PC-3 (cell line): ENCODE measurements around the gene MED13. TPM values are rescaled to one million over a fixed set of nuclear protein-coding genes. Genes with fewer than 3 reads are reported as not detected.
"Not testable (repeated sequence)": the region's sequence is repeated elsewhere in the genome, so short reads cannot be mapped to it uniquely, and the experiment has no call there.

Experiments used
- ATAC-seq: fragments of 200-7000 bp; cut with Tn5 transposase; 2 replicates; pipeline ENCODE4 v1.9.1; 2020; ENCODE audit warnings: mild to moderate bottlenecking, moderate library complexity
- BruUV-seq: library from RNA; stranded (reverse); fragments of 400-500 nt; replicated peaks from 2 replicates; lab custom pipeline; 2021; lab: Mats Ljungman, UMichigan
- CTCF ChIA-PET: fragments of 300-600 bp; sonication (Branson Sonifier 250); formaldehyde crosslinking; loops from one replicate; lab custom pipeline; 2022; ENCODE audit warnings: antibody characterized with exemption; lab: Charles Lee
- POLR2A ChIA-PET: fragments of 300-600 bp; sonication (Branson Sonifier 250); formaldehyde crosslinking; loops from one replicate; lab custom pipeline; 2022; ENCODE audit warnings: antibody characterized with exemption; ENCODE audit not compliant: unreplicated experiment; lab: Charles Lee
- DNase-seq: peaks from one replicate; pipeline ENCODE4 v3.0.0-alpha.2; 2015
- H2AFZ ChIP-seq: fragments of 300-600 bp; sonication (generic); 2 replicates; pipeline ENCODE4 v1.6.0; 2016; ENCODE audit warnings: antibody characterized with exemption, low read length
- H3F3A ChIP-seq: fragments of 300-600 bp; sonication (generic); one replicate; pipeline ENCODE4 v1.6.0; 2017; ENCODE audit warnings: antibody characterized with exemption, low read length, control low read depth, mild to moderate bottlenecking; ENCODE audit not compliant: unreplicated experiment
- H3K27ac ChIP-seq: fragments of 300-600 bp; sonication (generic); 2 replicates; pipeline ENCODE4 v1.5.1; 2016; ENCODE audit warnings: mild to moderate bottlenecking, low read length
- H3K27me3 ChIP-seq: fragments of 300-600 bp; sonication (generic); 2 replicates; pipeline ENCODE4 v1.6.1; 2016; ENCODE audit warnings: low read length, mixed read lengths
- H3K36me3 ChIP-seq: fragments of 300-600 bp; sonication (generic); 2 replicates; pipeline ENCODE4 v1.6.1; 2016; ENCODE audit warnings: low read depth, mixed run types, low read length, mixed read lengths
- H3K4me1 ChIP-seq: fragments of 300-600 bp; sonication (generic); 2 replicates; pipeline ENCODE4 v1.5.1; 2016; ENCODE audit warnings: low read length; ENCODE audit not compliant: insufficient read depth
- H3K4me2 ChIP-seq: fragments of 300-600 bp; sonication (generic); 2 replicates; pipeline ENCODE4 v1.6.0; 2016; ENCODE audit warnings: low read length
- H3K4me3 ChIP-seq: fragments of 300-600 bp; sonication (generic); 2 replicates; pipeline ENCODE4 v1.5.1; 2016; ENCODE audit warnings: mild to moderate bottlenecking, low read length, mixed read lengths
- H3K79me2 ChIP-seq: fragments of 300-600 bp; sonication (generic); 2 replicates; pipeline ENCODE4 v1.6.1; 2017; ENCODE audit warnings: low read length, mixed read lengths
- H3K9ac ChIP-seq: fragments of 300-600 bp; sonication (generic); 2 replicates; pipeline ENCODE4 v1.6.0; 2016; ENCODE audit warnings: mild to moderate bottlenecking, low read length
- H3K9me2 ChIP-seq: fragments of 300-600 bp; sonication (generic); replicated peaks from 2 replicates; pipeline ENCODE4 v1.6.1; 2016; ENCODE audit warnings: mixed run types, low read length, mixed read lengths
- H3K9me3 ChIP-seq: fragments of 300-600 bp; sonication (generic); 2 replicates; pipeline ENCODE4 v1.6.1; 2016; ENCODE audit warnings: low read length, mixed read lengths
- H4K20me1 ChIP-seq: fragments of 300-600 bp; sonication (generic); 2 replicates; pipeline ENCODE4 v1.6.1; 2016; ENCODE audit warnings: low read length, mixed read lengths
- EZH2 ChIP-seq: fragments of 300-600 bp; sonication (generic); IDR thresholded peaks from one replicate; pipeline ENCODE4 v1.6.1; 2017; ENCODE audit warnings: antibody characterized with exemption, mild to moderate bottlenecking, low read length; ENCODE audit not compliant: unreplicated experiment
- EZH2phosphoT487 ChIP-seq: fragments of 300-600 bp; sonication (generic); IDR thresholded peaks from 2 replicates; pipeline ENCODE4 v1.6.1; 2018; ENCODE audit warnings: mild to moderate bottlenecking, antibody characterized with exemption, low read length, borderline replicate concordance
- intact Hi-C: fragments of 100-400 bp; cut with micrococcal nuclease; formaldehyde crosslinking; loops from 2 replicates; pipeline ENCODE4 v1.9.0; 2023
- total RNA-seq: library from RNA; depleted of rRNA; stranded (reverse); fragments of >200 nt; gene quantifications from 2 replicates; pipeline ENCODE4 v1.2.3, GENCODE V29; 2014
- TF ChIP-seq, protein P1 (sequence below): fragments of 300-600 bp; sonication (generic); conservative IDR thresholded peaks from 2 replicates; pipeline ENCODE4 v1.5.1; 2017; ENCODE audit warnings: antibody characterized with exemption, low read depth, mild to moderate bottlenecking, low read length

Gene MED13
- total RNA-seq, 1 experiment from 2014 or later: 36.8 TPM

DNA sequence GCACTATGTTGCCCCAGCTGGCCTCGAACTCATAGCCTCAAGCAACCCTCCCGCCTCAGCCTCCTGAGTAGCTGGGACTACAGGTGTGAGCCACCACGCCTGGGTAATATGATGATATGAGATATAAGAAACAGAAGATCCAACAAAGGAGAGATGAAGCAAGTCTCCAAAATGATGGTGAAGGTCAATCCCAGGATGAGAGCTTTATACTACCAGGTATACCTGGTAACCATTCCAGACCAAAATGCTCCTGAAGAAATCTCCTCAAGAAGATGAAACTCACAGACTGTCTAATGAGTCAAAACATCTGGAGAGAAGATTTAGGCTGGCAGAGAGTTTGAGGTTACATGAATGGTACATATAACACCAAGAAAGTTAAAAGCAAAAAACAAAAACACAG, 161.8 kb downstream of the MED13 start:
- Histone ChIP-seq H2AFZ (no peak overlapping the region), H4K20me1 (no peaks in the 10 kb centered on the region), H3K9me3 (no peaks in the 10 kb centered on the region), H3K79me2 (no peaks in the 10 kb centered on the region), H3K27ac (no peak overlapping the region), H3K4me2 (no peak overlapping the region), H3K27me3 (no peaks in the 10 kb centered on the region), H3K4me1 (no peaks in the 10 kb centered on the region), H3K9ac (no peak overlapping the region), H3F3A (no peaks in the 10 kb centered on the region), H3K4me3 (no peak overlapping the region), H3K9me2 (no peaks in the 10 kb centered on the region), H3K36me3 (peaks cover 28% of the 10 kb centered on the region; the same call in 1 of the 2 replicates)
- no TSS peak for BruUV-seq
- intact Hi-C loops: no loop called here
- ChIA-PET POLR2A (interaction anchor here (0.6 kb wide), 2 partner anchors 23 to 179 kb away, joined by 5 to 8 read pairs; no protein-coding TSS in a partner anchor), CTCF (interaction anchor here (1.4 kb wide), 1 partner anchor 206 kb away, joined by 6 read pairs; no protein-coding TSS in a partner anchor)
- TF ChIP-seq, protein P1, sequence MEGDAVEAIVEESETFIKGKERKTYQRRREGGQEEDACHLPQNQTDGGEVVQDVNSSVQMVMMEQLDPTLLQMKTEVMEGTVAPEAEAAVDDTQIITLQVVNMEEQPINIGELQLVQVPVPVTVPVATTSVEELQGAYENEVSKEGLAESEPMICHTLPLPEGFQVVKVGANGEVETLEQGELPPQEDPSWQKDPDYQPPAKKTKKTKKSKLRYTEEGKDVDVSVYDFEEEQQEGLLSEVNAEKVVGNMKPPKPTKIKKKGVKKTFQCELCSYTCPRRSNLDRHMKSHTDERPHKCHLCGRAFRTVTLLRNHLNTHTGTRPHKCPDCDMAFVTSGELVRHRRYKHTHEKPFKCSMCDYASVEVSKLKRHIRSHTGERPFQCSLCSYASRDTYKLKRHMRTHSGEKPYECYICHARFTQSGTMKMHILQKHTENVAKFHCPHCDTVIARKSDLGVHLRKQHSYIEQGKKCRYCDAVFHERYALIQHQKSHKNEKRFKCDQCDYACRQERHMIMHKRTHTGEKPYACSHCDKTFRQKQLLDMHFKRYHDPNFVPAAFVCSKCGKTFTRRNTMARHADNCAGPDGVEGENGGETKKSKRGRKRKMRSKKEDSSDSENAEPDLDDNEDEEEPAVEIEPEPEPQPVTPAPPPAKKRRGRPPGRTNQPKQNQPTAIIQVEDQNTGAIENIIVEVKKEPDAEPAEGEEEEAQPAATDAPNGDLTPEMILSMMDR: no peak
- no peak for TF ChIP-seq EZH2
- DNase-seq (no peak), ATAC-seq (no peak)

DNA sequence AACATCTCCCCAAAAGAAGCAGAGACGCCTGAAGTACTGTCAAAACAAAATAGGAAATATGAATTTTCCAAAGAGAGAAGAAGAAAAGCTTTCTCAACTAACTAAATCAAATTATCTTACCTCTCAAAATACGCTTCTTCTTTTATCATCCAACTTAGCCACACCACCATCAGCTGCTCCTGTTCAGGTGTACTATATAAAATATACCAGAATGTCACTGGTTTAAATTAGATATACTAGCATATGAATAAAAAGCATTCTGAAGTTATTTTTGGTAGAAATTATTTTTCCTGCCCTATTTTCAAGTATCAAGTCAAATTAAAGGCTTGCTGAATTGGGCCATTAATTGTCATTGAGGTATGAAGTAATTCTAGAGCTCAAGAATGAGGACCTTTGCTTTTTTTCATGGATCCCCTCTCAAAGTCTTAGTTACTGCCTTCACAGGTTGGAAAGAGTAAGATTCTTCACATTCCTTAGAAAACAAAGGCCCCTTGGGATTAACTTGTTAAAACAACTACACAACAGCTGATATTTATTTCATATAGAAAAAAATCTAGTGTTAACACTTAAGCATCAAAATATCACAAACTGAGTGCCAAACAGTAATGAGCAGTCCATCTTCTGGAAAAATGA, 167.4 kb downstream of the MED13 start:
- no peak for DNase-seq
- no peak overlapping the region for H3K27ac ChIP-seq
- intact Hi-C loops: no loop called here
- no peak for TF ChIP-seq EZH2phosphoT487
- TF ChIP-seq, protein P1: no peak
- TF ChIP-seq EZH2: no peak
- H3K4me1 ChIP-seq: no peaks in the 10 kb centered on the region
- H2AFZ ChIP-seq: no peak overlapping the region
- ChIA-PET POLR2A (interaction anchor here (0.8 kb wide), 1 partner anchor 16 kb away, joined by 3 read pairs; no protein-coding TSS in a partner anchor), CTCF (no interaction called here)
- no peak overlapping the region for H3K4me3 ChIP-seq
- H4K20me1 ChIP-seq: no peaks in the 10 kb centered on the region
- no peaks in the 10 kb centered on the region for H3K9me3 ChIP-seq
- ATAC-seq: no peak
- no TSS peak for BruUV-seq
- no peaks in the 10 kb centered on the region for H3K9me2 ChIP-seq
- no peaks in the 10 kb centered on the region for H3K79me2 ChIP-seq
- no peaks in the 10 kb centered on the region for H3K27me3 ChIP-seq
- peaks cover 27% of the 10 kb centered on the region for H3K36me3 ChIP-seq
- H3K9ac ChIP-seq: no peak overlapping the region
- no peak overlapping the region for H3K4me2 ChIP-seq
- H3F3A ChIP-seq: no peaks in the 10 kb centered on the region

DNA sequence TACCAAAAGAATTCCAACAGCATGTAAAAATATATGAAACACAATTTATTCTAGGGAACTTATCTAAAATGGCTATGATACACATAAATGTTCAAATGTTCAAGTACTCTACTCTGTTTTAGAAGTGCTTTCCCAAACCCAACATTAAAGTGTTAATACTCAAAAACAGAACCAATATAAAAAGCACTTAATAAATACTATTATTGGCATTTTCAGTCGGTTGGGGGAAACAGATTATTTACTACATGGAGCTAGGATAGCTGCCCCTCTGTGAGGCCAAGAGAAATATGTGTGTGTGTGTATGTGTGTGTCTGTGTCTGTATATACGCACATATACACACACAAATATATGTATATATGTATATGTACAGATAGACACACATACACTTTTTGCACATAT, 169.7 kb downstream of the MED13 start:
- H3K36me3 ChIP-seq: peaks cover 23% of the 10 kb centered on the region
- no peaks in the 10 kb centered on the region for H3K4me1 ChIP-seq
- H3K9me2 ChIP-seq: no peaks in the 10 kb centered on the region
- ChIA-PET CTCF (no interaction called here), POLR2A (no interaction called here)
- no peaks in the 10 kb centered on the region for H3F3A ChIP-seq
- no peak overlapping the region for H3K4me3 ChIP-seq
- no peak overlapping the region for H2AFZ ChIP-seq
- no peaks in the 10 kb centered on the region for H4K20me1 ChIP-seq
- TF ChIP-seq, protein P1: no peak
- no peak for TF ChIP-seq EZH2phosphoT487
- TF ChIP-seq EZH2: no peak
- H3K27me3 ChIP-seq: no peaks in the 10 kb centered on the region
- no peaks in the 10 kb centered on the region for H3K79me2 ChIP-seq
- intact Hi-C loops: no loop called here
- BruUV-seq: no TSS peak
- H3K9me3 ChIP-seq: no peaks in the 10 kb centered on the region
- no peak overlapping the region for H3K4me2 ChIP-seq
- no peak for ATAC-seq
- no peak for DNase-seq
- H3K9ac ChIP-seq: no peak overlapping the region
- no peak overlapping the region for H3K27ac ChIP-seq

DNA sequence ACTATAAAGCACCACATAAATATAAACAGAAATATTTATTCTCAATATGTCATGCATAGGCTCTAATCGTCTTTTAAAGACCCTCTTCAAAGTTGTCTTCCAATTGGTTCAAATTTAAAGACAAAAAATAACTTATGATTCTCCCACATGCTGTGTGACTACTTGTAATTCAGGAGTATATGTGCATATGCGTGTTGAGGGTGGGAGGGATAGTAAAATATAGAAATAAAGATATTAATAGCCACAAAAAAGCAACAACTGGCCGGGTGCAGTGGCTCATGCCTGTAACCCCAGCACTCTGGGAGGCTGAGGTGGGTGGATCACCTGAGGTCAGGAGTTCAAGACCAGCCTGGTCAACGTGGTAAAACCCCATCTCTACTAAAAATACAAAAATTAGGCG, 170.8 kb downstream of the MED13 start:
- H3K9me3 ChIP-seq, H3K9ac ChIP-seq, H3K4me3 ChIP-seq, intact Hi-C loops, H3F3A ChIP-seq, H3K79me2 ChIP-seq, ATAC-seq, H3K27me3 ChIP-seq, H3K27ac ChIP-seq, H3K4me2 ChIP-seq, H3K9me2 ChIP-seq, H4K20me1 ChIP-seq, POLR2A ChIA-PET, BruUV-seq, H2AFZ ChIP-seq, H3K4me1 ChIP-seq, DNase-seq: not testable (repeated sequence)
- H3K36me3 ChIP-seq: peaks cover 29% of the 10 kb centered on the region
- CTCF ChIA-PET: interaction anchor here (0.6 kb wide), 1 partner anchor 171 kb away, joined by 6 read pairs; no protein-coding TSS in a partner anchor
